ENCODE results near the gene GJC1. TPM values are rescaled to one million over a fixed set of nuclear protein-coding genes. Genes with fewer than 3 reads are reported as not detected.

GJC1 gene
- total and polyA plus RNA-seq, 2 donors (not counting 1 experiment from before 2014, with no cell fraction given): 33.9 to 97.3 TPM

DNA sequence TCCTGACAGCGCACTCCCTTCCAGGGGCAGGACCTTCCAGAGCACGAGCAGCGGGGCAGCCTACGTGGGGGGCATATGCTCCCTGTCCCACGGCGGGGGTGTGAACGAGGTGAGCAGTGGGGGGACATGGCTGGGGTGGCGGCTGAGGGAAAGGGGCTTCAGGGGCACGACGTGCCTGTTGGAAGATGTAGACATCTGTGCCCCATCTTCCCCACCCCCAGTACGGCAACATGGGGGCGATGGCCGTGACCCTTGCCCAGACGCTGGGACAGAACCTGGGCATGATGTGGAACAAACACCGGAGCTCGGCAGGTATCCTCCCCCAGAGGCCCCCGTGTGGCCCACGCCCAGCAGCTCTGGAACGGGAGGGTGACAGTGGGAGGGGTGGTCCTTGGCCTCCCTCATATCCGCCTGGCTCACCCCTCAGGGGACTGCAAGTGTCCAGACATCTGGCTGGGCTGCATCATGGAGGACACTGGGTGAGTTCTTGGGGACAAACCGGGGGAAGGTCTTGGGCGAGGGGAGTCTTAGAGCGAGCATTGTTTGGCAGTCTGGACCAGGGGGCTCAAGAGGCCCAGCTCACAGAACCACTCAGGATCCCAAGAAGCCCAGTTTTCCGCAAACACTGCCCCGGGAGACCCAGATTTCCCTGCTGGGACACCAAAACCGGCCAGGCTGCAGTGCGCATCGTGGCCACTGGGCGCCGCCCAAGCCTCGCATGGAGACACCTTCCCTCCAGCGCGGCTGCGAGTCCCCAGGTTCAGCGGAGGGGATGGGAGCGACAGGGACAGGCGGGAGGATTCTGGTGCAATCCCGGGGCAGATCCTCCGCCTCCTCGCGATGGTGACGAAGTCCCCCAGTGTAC, 55.6 kb downstream of the GJC1 start:
- Histone ChIP-seq H4K20me1 (ENCODE audit: control insufficient read depth, extremely low read depth, insufficient read depth, low read length) (no peaks in the 10 kb centered on the region), H3K4me3 (replicated peaks in 1 of 4; ENCODE audit: control extremely low read depth in 1 of 4, insufficient read depth in 1 of 4, low read depth in 3 of 4, low read length in 4 of 4) (peak overlapping the region; percentile 48 to 58 (median 54)), H3K9me3 (ENCODE audit: control insufficient read depth, insufficient read depth, low read depth, low read length) (no peaks in the 10 kb centered on the region), H3K4me2 (ENCODE audit: extremely low read depth, insufficient read depth, low read length) (peak overlapping the region; percentile 100), H3K36me3 (ENCODE audit: control insufficient read depth, insufficient read depth, low read length) (no peaks in the 10 kb centered on the region), H3K27me3 (ENCODE audit: control insufficient read depth, insufficient read depth, low read length) (no peaks in the 10 kb centered on the region), H3K27ac (ENCODE audit: insufficient read depth, low read length) (no peak overlapping the region), H3K9ac (ENCODE audit: insufficient read depth, low read length) (no peak overlapping the region), H3K79me2 (ENCODE audit: control insufficient read depth, insufficient read depth, low read length) (no peaks in the 10 kb centered on the region), H2AFZ (ENCODE audit: low read length) (peak overlapping the region; percentile 9), H3K4me1 (ENCODE audit: control insufficient read depth, extremely low read depth, insufficient read depth, low read length) (peaks cover 4% of the 10 kb centered on the region)
- TF ChIP-seq EZH2 (IDR thresholded peaks at IDR 0.05; ENCODE audit: low read length, missing control alignments): no peak
- TF ChIP-seq, protein P1, sequence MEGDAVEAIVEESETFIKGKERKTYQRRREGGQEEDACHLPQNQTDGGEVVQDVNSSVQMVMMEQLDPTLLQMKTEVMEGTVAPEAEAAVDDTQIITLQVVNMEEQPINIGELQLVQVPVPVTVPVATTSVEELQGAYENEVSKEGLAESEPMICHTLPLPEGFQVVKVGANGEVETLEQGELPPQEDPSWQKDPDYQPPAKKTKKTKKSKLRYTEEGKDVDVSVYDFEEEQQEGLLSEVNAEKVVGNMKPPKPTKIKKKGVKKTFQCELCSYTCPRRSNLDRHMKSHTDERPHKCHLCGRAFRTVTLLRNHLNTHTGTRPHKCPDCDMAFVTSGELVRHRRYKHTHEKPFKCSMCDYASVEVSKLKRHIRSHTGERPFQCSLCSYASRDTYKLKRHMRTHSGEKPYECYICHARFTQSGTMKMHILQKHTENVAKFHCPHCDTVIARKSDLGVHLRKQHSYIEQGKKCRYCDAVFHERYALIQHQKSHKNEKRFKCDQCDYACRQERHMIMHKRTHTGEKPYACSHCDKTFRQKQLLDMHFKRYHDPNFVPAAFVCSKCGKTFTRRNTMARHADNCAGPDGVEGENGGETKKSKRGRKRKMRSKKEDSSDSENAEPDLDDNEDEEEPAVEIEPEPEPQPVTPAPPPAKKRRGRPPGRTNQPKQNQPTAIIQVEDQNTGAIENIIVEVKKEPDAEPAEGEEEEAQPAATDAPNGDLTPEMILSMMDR (conservative IDR thresholded peaks at IDR 0.05 in 1 of 2, IDR thresholded peaks at IDR 0.05 in 1 of 2; ENCODE audit: low read depth in 1 of 2, low read length in 2 of 2): peak; percentile 97 to 99
- DNase-seq (ENCODE audit: low read depth in 2 of 2): peak; percentile 52 to 63

DNA sequence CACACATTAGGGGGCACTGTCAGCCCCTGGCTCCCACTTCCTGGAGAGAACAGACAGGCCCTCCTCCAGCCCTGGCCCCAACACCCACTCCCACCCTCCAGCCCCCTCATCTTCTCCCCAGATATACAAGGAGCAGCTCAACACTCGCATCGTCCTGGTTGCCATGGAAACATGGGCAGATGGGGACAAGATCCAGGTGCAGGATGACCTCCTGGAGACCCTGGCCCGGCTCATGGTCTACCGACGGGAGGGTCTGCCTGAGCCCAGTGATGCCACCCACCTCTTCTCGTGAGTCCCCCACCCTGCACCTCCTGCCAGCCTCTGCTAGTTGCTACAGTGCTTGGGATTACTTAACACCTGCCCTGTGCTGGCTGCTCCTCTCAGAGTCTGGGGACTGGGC, 56.9 kb downstream of the GJC1 start:
- no peak for DNase-seq (ENCODE audit: low read depth in 2 of 2)
- no peaks in the 10 kb centered on the region for H4K20me1 ChIP-seq (ENCODE audit: control insufficient read depth, extremely low read depth, insufficient read depth, low read length)
- peaks cover 4% of the 10 kb centered on the region for H3K4me1 ChIP-seq (ENCODE audit: control insufficient read depth, extremely low read depth, insufficient read depth, low read length)
- no peaks in the 10 kb centered on the region for H3K79me2 ChIP-seq (ENCODE audit: control insufficient read depth, insufficient read depth, low read length)
- TF ChIP-seq, protein P1 (conservative IDR thresholded peaks at IDR 0.05 in 1 of 2, IDR thresholded peaks at IDR 0.05 in 1 of 2; ENCODE audit: low read depth in 1 of 2, low read length in 2 of 2): no peak
- TF ChIP-seq EZH2 (IDR thresholded peaks at IDR 0.05; ENCODE audit: low read length, missing control alignments): no peak
- H3K4me2 ChIP-seq (ENCODE audit: extremely low read depth, insufficient read depth, low read length): no peak overlapping the region
- no peaks in the 10 kb centered on the region for H3K36me3 ChIP-seq (ENCODE audit: control insufficient read depth, insufficient read depth, low read length)
- H3K9ac ChIP-seq (ENCODE audit: insufficient read depth, low read length): no peak overlapping the region
- H3K27ac ChIP-seq (ENCODE audit: insufficient read depth, low read length): no peak overlapping the region
- H3K9me3 ChIP-seq (ENCODE audit: control insufficient read depth, insufficient read depth, low read depth, low read length): no peaks in the 10 kb centered on the region
- H3K27me3 ChIP-seq (ENCODE audit: control insufficient read depth, insufficient read depth, low read length): peaks cover 2% of the 10 kb centered on the region
- H3K4me3 ChIP-seq (replicated peaks in 1 of 4; ENCODE audit: control extremely low read depth in 1 of 4, insufficient read depth in 1 of 4, low read depth in 3 of 4, low read length in 4 of 4): no peak overlapping the region
- H2AFZ ChIP-seq (ENCODE audit: low read length): no peak overlapping the region

GRCh38 chr17:44772308-44773045, 57.6 kb downstream of the GJC1 start:
- Histone ChIP-seq H3K9ac (ENCODE audit: insufficient read depth, low read length) (no peak overlapping the region), H3K27ac (ENCODE audit: insufficient read depth, low read length) (no peak overlapping the region), H3K36me3 (ENCODE audit: control insufficient read depth, insufficient read depth, low read length) (no peaks in the 10 kb centered on the region), H2AFZ (ENCODE audit: low read length) (no peak overlapping the region), H3K4me2 (ENCODE audit: extremely low read depth, insufficient read depth, low read length) (no peak overlapping the region), H3K27me3 (ENCODE audit: control insufficient read depth, insufficient read depth, low read length) (peaks cover 3% of the 10 kb centered on the region), H3K79me2 (ENCODE audit: control insufficient read depth, insufficient read depth, low read length) (no peaks in the 10 kb centered on the region), H3K4me1 (ENCODE audit: control insufficient read depth, extremely low read depth, insufficient read depth, low read length) (peaks cover 4% of the 10 kb centered on the region), H3K9me3 (ENCODE audit: control insufficient read depth, insufficient read depth, low read depth, low read length) (no peaks in the 10 kb centered on the region), H3K4me3 (replicated peaks in 1 of 4; ENCODE audit: control extremely low read depth in 1 of 4, insufficient read depth in 1 of 4, low read depth in 3 of 4, low read length in 4 of 4) (no peak overlapping the region), H4K20me1 (ENCODE audit: control insufficient read depth, extremely low read depth, insufficient read depth, low read length) (no peaks in the 10 kb centered on the region)
- TF ChIP-seq, protein P1 (conservative IDR thresholded peaks at IDR 0.05 in 1 of 2, IDR thresholded peaks at IDR 0.05 in 1 of 2; ENCODE audit: low read depth in 1 of 2, low read length in 2 of 2): no peak
- TF ChIP-seq EZH2 (IDR thresholded peaks at IDR 0.05; ENCODE audit: low read length, missing control alignments): no peak
- DNase-seq (ENCODE audit: low read depth in 2 of 2): no peak
